HG03135 (cell line): ENCODE measurements around the gene GSTA3.
"Not testable (repeated sequence)": the region's sequence is repeated elsewhere in the genome, so short reads cannot be mapped to it uniquely, and the experiment has no call there.

Source experiments
- ATAC-seq: cut with Tn5 transposase; IDR thresholded peaks from one replicate; pipeline ENCODE4 v1.9.1; 2021; ENCODE audit warnings: mild to moderate bottlenecking, moderate library complexity; ENCODE audit not compliant: unreplicated experiment

GSTA3 gene

GRCh38 chr6:52868899-52869298 is 40.6 kb downstream of the GSTA3 start:
- ATAC-seq = not testable (repeated sequence)

- no peak for ATAC-seq
These were observed 41.3 kb downstream of the GSTA3 start for GRCh38 chr6:52868240-52868639.

- ATAC-seq = not testable (repeated sequence)
These were observed 48.3 kb downstream of the GSTA3 start for GRCh38 chr6:52861151-52861550.

GRCh38 chr6:52858416-52858815 is 51.1 kb downstream of the GSTA3 start:
- no peak for ATAC-seq

GRCh38 chr6:52856137-52856536 is 53.4 kb downstream of the GSTA3 start:
- ATAC-seq = not testable (repeated sequence)

- ATAC-seq = no peak
These were observed 60.4 kb downstream of the GSTA3 start for GRCh38 chr6:52849137-52849536.
